ENCODE measurements around the gene SLIRP.
"Not testable (repeated sequence)": the region's sequence is repeated elsewhere in the genome, so short reads cannot be mapped to it uniquely, and the experiment has no call there.

Gene SLIRP

DNA sequence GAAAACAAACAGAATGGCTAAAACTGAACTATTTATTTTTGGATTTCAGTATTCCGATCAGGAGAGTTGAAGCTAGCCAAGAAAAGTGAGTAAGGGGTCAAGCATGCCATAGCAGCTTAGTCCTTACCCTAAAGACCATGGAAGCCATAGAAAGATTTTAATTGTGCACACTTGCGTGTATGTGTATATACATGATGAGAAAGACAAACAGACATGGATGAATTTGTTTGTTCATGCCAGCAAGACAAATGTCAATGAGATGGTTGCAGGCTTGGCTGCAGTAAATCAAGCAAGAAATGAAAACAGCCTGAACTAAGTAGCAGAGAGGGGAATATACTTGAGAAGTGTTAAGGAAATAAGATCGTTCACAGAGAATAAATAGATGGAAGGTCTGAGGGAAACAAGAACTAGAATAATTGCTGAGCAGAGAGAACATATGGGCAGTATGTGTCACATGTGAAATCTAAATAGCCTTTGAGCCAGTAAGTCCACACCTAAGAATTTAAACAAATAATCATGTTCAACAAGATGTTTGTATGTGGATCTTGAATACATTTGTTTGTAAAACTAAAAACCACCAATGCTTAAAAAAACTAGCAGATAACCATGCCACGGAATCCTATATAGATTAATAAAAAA, 38.3 kb downstream of the SLIRP start:
- DNase-seq: no peak

- DNase-seq: not testable (repeated sequence)
Observed at GRCh38 chr14:77747425-77747824, 39.5 kb downstream of the SLIRP start.

- no peak for DNase-seq
Observed at GRCh38 chr14:77752266-77752665, 44.4 kb downstream of the SLIRP start.

GRCh38 chr14:77752799-77753516, 45.1 kb downstream of the SLIRP start:
- no peak for DNase-seq

GRCh38 chr14:77760381-77761204, 52.7 kb downstream of the SLIRP start, which contains the start of gene SNW1:
Gene SNW1, minus strand, starts transcription at chr14:77761156. Its CDS starts 29 bp downstream, at chr14:77761127.
- peak; percentile 72 for DNase-seq

DNA sequence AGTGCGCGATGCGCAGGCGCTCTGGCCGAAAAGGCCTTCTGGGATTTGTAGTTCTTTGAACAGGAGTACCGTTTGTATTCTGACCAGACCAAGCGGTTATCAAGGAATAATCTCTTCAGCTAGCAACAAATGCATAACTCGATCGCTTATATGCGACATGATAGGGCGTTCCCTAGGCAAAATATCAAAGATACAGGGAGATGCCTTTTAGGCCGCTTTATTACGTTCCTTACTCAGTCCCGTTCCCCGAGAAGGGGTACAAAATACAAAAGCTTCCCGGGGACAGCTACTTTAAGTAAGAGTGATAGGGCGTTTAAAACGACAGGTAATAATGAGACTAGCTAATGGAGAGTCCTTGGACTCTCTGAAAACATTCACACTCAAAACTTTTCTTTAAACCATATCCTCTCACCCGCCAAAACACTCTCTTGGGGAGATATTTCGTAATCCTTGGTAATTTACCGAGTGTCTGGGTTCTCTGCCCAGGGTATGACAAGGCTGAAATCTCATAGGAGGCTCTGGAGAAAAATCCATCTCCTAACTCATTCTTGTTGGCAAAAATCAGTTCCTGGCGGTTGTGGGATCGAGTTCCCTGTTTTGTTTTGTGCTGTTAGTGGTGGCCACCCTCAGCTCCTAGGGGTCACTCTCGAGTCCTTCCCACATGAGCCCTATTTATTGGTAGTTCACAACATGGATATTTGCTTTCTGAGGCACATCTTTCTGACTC, 53.5 kb downstream of the SLIRP start:
- no peak for DNase-seq

DNA sequence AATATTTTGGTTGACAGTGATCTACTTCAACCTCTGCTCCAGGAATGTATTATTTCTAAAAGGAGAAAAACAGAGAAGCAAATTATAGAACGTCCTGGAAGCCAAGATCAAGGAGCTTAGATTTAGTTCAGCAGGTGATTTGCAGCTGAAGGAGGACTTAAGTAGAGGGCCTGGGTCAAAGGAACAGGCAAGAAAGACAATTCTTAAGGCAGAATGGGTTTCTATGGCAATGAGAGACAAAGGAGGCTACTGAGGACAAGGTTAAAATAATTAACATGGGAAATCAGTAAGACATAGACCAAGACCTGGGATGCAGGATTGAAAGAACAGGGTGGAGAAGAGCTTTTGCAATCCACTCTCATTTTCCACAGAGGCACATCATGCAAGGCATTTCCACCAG, 55.4 kb downstream of the SLIRP start:
- DNase-seq: no peak

GRCh38 chr14:77763978-77764377, 56.1 kb downstream of the SLIRP start:
- DNase-seq: no peak

All from activated gamma-delta T cell (primary cell).